Measurements from ENCODE around the gene APP.

DNA sequence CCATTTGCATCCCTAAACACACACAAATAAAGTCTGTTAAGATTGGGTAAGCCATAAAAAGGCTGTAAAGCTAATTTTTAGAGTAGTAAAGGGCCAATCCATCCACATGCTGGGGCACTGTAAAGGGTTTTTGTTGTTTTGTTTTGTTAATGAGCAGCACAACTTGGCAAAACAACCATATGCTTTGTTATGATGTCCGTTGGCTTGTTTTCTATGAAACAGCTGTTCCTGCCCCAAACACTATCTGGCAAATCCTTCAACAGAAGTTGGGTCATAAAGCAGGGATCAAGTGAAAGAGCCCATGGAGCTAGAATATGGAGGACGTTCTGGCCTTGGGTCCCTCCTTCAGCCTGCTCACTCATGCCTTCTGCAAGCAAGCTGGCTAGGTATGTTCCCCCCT, 183.6 kb downstream of the APP start:
- TF ChIP-seq CTCF (IDR thresholded peaks at IDR 0.05; ENCODE audit: borderline replicate concordance, extremely low read depth, low read length, poor library complexity, severe bottlenecking) = no peak
- no peak for TF ChIP-seq EZH2 (IDR thresholded peaks at IDR 0.05; ENCODE audit: borderline replicate concordance, low read depth, low read length, severe bottlenecking)
